Smooth muscle cell (in vitro differentiated cells): ENCODE data around the gene PIK3R3. TPM values are rescaled to one million over a fixed set of nuclear protein-coding genes. Genes with fewer than 3 reads are reported as not detected.

ENCODE experiments used
- DNase-seq: peaks from one replicate; lab custom pipeline; 2025; ENCODE audit not compliant: unreplicated experiment; lab: John Stamatoyannopoulos, UW
- H2AFZ ChIP-seq: fragments of 200-600 bp; sonication (generic); 2 replicates; pipeline ENCODE4 v1.6.0; 2016; ENCODE audit warnings: antibody characterized with exemption, low read depth, mild to moderate bottlenecking
- H3F3A ChIP-seq: fragments of 200-600 bp; sonication (generic); 2 replicates; pipeline ENCODE4 v1.6.0; 2017; ENCODE audit warnings: antibody characterized with exemption, low read depth
- H3K27ac ChIP-seq: fragments of 200-600 bp; sonication (generic); 2 replicates; pipeline ENCODE4 v1.5.1; 2016; ENCODE audit warnings: low read depth, mild to moderate bottlenecking
- H3K27me3 ChIP-seq: fragments of 200-600 bp; sonication (generic); 2 replicates; pipeline ENCODE4 v1.6.1; 2016; ENCODE audit warnings: low read depth, mild to moderate bottlenecking
- H3K36me3 ChIP-seq: fragments of 200-600 bp; sonication (generic); 2 replicates; pipeline ENCODE4 v1.5.1; 2016; ENCODE audit warnings: low read depth
- H3K4me1 ChIP-seq: fragments of 200-600 bp; sonication (generic); 2 replicates; pipeline ENCODE4 v1.5.1; 2016; ENCODE audit warnings: low read depth
- H3K4me2 ChIP-seq: fragments of 200-600 bp; sonication (generic); 2 replicates; pipeline ENCODE4 v1.6.0; 2016; ENCODE audit warnings: mild to moderate bottlenecking
- H3K4me3 ChIP-seq: fragments of 200-600 bp; sonication (generic); 2 replicates; pipeline ENCODE4 v1.5.1; 2016; ENCODE audit warnings: mild to moderate bottlenecking
- H3K79me2 ChIP-seq: fragments of 200-600 bp; sonication (generic); 2 replicates; pipeline ENCODE4 v1.6.0; 2016; ENCODE audit warnings: low read depth, mild to moderate bottlenecking
- H3K9ac ChIP-seq: fragments of 200-600 bp; sonication (generic); 2 replicates; pipeline ENCODE4 v1.6.0; 2016; ENCODE audit warnings: low read depth
- H3K9me3 ChIP-seq: fragments of 200-600 bp; sonication (generic); replicated peaks from 2 replicates; pipeline ENCODE4 v1.5.1; 2016; ENCODE audit warnings: low read depth
- H4K20me1 ChIP-seq: fragments of 200-600 bp; sonication (generic); 2 replicates; pipeline ENCODE4 v1.6.0; 2016; ENCODE audit warnings: low read depth
- WGBS: methylation state at CpG from one replicate; pipeline ENCODE4 v1.1.7; 2016; ENCODE audit warnings: low lambda C conversion rate; 5-methylcytosine and 5-hydroxymethylcytosine counted together
- polyA plus RNA-seq: library from polyadenylated mRNA; unstranded; fragments of >200 nt; fragmentation: Nextera tagmentation; extraction: Ambion mirVana; gene quantifications from 2 replicates; pipeline ENCODE4 v1.2.1, GENCODE V29; 2016
- total RNA-seq: library from RNA; depleted of rRNA; stranded (reverse); fragments of >200 nt; gene quantifications from 2 replicates; pipeline ENCODE4 v1.2.3, GENCODE V29; 2014
- TF ChIP-seq, protein P1 (sequence below): fragments of 200-600 bp; sonication (generic); IDR thresholded peaks from 2 replicates; pipeline ENCODE4 v1.5.1; 2017; ENCODE audit warnings: borderline replicate concordance, mild to moderate bottlenecking, antibody characterized with exemption; ENCODE audit not compliant: insufficient read depth, poor library complexity, severe bottlenecking

PIK3R3 gene
- total and polyA plus RNA-seq, 2 experiments from 2014 or later: 3.7 to 5.6 TPM

DNA sequence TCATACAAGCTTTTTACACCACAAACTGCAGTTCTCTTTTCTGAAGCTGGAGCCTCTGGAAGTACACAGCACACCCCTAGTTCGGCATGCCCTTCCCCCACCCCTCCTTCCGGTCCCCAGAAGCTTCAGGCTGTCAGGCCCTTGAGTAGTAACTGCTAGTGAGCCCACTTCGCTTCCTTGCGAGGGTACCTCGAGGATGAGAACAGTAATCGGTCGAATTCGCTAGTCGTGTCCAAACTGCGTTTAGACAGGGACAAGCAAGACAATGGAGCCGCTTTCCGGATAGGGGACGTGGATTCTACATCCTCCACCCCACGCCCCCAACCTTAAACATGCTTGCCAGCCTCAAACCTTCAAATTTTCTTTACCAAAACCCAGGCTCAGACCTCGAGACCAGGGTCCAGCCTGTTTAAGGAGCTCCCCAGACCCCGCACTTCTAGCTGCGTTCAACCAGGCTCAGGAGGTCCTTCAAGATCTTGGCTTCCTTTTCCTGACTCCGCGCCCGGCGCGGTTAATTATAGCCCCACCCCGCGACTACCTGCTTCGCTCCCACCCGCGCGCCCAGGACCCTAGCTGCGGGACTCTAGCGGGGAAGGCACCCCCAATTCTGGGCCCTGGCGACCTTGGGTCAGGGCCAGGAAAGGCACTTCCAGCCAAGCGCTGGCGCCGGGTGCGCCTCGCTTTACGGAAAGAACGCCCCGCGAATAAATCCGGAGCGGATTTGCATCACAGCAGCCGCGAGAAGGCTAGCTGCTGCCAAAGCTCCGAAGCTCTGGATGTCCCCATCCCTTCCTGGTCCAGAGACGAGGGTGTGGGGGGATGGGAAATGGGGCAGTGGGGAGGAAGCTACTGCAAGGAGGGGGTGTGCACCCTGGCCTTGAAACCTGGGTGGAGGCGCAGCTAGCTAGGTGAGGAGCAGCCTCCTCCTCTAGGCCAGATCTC lies 34.4 kb upstream of the PIK3R3 start:
- H3K27ac ChIP-seq: no peak overlapping the region
- no peaks in the 10 kb centered on the region for H3K36me3 ChIP-seq
- peak overlapping the region; percentile 43 for H3K4me3 ChIP-seq
- H3K9ac ChIP-seq: no peak overlapping the region
- WGBS: 49% methylated on average over 47 of the region's 47 CpGs
- H3K4me1 ChIP-seq: no peaks in the 10 kb centered on the region
- H3K4me2 ChIP-seq: peak overlapping the region; percentile 84
- H3F3A ChIP-seq: no peaks in the 10 kb centered on the region
- DNase-seq: no peak
- TF ChIP-seq, protein P1, sequence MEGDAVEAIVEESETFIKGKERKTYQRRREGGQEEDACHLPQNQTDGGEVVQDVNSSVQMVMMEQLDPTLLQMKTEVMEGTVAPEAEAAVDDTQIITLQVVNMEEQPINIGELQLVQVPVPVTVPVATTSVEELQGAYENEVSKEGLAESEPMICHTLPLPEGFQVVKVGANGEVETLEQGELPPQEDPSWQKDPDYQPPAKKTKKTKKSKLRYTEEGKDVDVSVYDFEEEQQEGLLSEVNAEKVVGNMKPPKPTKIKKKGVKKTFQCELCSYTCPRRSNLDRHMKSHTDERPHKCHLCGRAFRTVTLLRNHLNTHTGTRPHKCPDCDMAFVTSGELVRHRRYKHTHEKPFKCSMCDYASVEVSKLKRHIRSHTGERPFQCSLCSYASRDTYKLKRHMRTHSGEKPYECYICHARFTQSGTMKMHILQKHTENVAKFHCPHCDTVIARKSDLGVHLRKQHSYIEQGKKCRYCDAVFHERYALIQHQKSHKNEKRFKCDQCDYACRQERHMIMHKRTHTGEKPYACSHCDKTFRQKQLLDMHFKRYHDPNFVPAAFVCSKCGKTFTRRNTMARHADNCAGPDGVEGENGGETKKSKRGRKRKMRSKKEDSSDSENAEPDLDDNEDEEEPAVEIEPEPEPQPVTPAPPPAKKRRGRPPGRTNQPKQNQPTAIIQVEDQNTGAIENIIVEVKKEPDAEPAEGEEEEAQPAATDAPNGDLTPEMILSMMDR: no peak
- no peaks in the 10 kb centered on the region for H3K27me3 ChIP-seq
- no peaks in the 10 kb centered on the region for H3K9me3 ChIP-seq
- H3K79me2 ChIP-seq: no peaks in the 10 kb centered on the region
- no peaks in the 10 kb centered on the region for H4K20me1 ChIP-seq
- peak overlapping the region; percentile 71 for H2AFZ ChIP-seq

DNA sequence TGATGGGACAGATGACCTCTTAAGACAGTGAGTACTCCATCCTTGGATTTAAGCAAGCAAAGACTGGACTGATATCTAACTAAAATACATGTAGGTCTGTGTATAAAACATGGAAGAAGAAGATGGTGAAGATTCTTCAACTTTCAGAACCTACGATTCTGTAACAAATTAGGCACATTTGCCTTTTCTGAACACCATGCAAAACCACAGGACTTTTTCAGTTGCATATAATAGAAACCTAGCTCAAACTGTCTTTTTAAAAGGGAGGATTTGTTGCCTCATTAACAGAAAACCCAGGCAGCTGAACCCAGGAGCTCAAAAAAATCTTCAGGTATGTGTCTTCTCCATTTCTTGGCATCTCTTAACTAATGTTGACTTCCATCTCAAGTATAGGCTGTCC lies 27.8 kb upstream of the PIK3R3 start:
- Histone ChIP-seq H4K20me1 (no peaks in the 10 kb centered on the region), H3F3A (no peaks in the 10 kb centered on the region), H3K4me3 (no peak overlapping the region), H3K9me3 (no peaks in the 10 kb centered on the region), H3K27ac (no peak overlapping the region), H3K36me3 (no peaks in the 10 kb centered on the region), H3K79me2 (no peaks in the 10 kb centered on the region), H3K27me3 (no peaks in the 10 kb centered on the region), H3K4me2 (no peak overlapping the region), H3K9ac (no peak overlapping the region), H3K4me1 (no peaks in the 10 kb centered on the region), H2AFZ (no peak overlapping the region)
- WGBS: 90% methylated on average over 1 of the region's 1 CpG
- TF ChIP-seq, protein P1: no peak
- DNase-seq: no peak

DNA sequence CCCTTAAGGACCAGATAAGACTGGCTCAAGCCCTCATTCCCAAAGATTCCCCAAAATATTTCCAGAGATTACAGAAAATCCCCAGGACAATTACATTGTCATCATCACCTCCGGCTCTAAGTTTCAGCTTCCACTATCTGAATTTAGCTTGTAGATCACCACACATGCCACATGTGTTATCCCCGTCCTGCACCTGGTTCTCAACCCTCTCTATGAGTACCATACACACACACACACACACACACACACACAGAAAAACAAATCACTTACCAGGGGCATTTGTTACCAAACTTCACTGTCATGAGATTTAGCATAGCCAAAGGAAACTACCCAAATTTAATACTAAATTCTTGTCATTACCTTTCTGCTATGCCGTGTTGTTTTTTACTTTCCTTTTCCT lies 27.1 kb upstream of the PIK3R3 start:
- DNase-seq: no peak
- Histone ChIP-seq H3K4me3 (no peak overlapping the region), H3K36me3 (no peaks in the 10 kb centered on the region), H3K27ac (no peak overlapping the region), H3F3A (no peaks in the 10 kb centered on the region), H2AFZ (no peak overlapping the region), H3K79me2 (no peaks in the 10 kb centered on the region), H4K20me1 (no peaks in the 10 kb centered on the region), H3K9ac (no peak overlapping the region), H3K27me3 (no peaks in the 10 kb centered on the region), H3K4me1 (no peaks in the 10 kb centered on the region), H3K9me3 (no peaks in the 10 kb centered on the region), H3K4me2 (no peak overlapping the region)
- WGBS: 89% methylated on average over 3 of the region's 3 CpGs
- TF ChIP-seq, protein P1: no peak
